Measurements from ENCODE around the gene AMPD1.

AMPD1 gene

DNA sequence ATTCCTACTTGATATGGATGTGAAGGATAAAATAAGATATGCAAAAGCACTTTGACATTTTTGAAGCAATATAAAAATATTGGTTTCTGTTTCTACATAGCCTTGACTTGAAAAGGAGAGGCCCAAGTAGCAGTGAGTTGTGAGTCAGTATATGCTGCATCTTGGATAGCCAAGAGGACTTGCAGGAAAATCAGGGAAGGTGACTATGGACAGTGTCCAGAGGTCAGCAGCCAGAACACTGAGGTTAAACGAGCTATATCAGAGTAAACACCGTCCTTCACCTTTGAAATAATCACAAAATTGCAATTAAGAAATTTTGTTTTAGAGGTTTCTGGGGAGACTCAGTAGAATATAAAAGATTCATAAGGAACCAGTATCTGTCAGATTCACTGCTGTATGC, 6.6 kb upstream of the AMPD1 start:
- TF ChIP-seq, protein P1, sequence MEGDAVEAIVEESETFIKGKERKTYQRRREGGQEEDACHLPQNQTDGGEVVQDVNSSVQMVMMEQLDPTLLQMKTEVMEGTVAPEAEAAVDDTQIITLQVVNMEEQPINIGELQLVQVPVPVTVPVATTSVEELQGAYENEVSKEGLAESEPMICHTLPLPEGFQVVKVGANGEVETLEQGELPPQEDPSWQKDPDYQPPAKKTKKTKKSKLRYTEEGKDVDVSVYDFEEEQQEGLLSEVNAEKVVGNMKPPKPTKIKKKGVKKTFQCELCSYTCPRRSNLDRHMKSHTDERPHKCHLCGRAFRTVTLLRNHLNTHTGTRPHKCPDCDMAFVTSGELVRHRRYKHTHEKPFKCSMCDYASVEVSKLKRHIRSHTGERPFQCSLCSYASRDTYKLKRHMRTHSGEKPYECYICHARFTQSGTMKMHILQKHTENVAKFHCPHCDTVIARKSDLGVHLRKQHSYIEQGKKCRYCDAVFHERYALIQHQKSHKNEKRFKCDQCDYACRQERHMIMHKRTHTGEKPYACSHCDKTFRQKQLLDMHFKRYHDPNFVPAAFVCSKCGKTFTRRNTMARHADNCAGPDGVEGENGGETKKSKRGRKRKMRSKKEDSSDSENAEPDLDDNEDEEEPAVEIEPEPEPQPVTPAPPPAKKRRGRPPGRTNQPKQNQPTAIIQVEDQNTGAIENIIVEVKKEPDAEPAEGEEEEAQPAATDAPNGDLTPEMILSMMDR (IDR thresholded peaks at IDR 0.05): no peak
- Histone ChIP-seq H3K27ac (no peak overlapping the region), H3K4me3 (no peak overlapping the region)
- DNase-seq (ENCODE audit: low spot score): no peak

DNA sequence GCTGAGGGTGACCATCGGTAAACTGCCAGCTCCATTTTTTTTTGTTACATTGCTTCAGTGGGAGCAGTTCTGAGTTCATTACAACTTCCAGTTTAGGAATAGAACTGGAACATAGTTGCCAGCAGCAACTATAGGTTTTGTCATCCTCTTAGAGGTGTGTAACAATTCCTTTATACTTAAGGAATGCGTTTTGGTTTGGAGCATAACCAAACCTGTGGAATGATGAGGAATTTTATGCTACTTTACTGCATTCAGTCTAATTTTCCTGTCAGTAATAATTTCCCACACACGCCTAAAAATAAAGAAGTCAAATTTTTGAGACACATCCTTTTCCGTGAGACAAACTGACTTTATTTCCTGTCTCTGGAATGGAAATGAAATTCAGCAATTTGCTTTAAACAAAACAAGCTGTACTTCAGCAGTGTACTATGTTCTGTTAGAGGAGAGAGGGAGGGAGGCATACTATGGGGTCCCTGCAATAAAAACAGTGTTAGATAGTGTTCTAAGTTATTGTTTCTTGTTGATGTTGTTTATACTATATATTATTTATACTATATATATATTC, 4.8 kb upstream of the AMPD1 start:
- DNase-seq (ENCODE audit: low spot score): no peak
- H3K27ac ChIP-seq: no peak overlapping the region
- TF ChIP-seq, protein P1 (IDR thresholded peaks at IDR 0.05): no peak
- no peak overlapping the region for H3K4me3 ChIP-seq

DNA sequence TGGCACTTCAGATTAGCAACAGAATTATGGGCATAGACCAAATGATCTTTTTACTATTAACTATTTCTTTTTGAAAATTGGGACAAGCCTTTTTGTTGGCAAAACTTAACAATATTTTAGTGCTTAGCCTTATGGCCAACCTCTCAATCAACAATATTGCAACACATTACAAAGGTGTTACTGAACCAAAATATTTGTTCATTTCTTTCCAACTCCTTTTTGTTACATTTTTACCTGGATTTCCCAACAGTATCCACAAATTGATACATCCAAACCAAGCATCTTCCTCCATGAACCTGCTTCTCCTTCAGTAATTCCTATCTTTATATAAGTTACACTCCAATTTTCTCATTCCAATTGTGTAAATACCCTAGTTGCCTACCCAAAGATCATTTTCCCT, 1.5 kb upstream of the AMPD1 start:
- Histone ChIP-seq H3K27ac (no peak overlapping the region), H3K4me3 (no peak overlapping the region)
- no peak for DNase-seq (ENCODE audit: low spot score)
- TF ChIP-seq, protein P1 (IDR thresholded peaks at IDR 0.05): no peak

DNA sequence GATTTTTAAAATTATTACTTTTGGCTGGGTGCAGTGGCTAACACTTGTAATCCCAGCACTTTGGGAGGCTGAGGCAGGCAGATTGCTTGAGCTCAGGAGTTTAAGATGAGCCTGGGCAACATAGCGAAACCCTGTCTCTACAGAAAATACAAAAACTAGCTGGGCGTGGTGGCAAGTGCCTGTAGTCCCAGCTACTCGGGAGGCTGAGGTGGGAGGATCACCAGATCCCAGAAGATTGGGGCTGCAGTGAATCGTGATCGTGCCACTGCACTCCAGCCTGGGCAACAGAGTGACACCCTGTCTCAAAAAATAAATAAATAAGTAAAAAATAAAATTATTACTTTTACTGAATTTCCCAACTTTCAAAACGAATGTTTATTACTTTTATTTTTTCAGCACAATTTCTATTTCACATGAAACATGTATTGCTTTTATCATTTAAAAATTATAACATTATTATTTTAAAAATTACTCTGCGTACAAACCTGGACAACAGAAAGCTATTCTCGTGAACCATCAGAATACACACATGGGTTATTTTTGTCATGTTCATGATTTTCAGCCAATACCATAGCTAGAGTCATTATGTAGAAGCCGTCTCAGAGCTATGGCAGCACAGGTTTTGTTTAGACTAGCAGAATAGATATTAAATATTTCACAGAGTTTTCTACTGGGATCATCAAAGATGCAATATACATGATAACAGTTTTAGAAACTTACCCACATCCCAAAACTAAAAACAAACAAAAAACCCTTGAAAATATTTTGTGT, 621 bp downstream of the AMPD1 start:
- no peak overlapping the region for H3K27ac ChIP-seq
- no peak overlapping the region for H3K4me3 ChIP-seq
- TF ChIP-seq, protein P1 (IDR thresholded peaks at IDR 0.05): no peak
- no peak for DNase-seq (ENCODE audit: low spot score)

DNA sequence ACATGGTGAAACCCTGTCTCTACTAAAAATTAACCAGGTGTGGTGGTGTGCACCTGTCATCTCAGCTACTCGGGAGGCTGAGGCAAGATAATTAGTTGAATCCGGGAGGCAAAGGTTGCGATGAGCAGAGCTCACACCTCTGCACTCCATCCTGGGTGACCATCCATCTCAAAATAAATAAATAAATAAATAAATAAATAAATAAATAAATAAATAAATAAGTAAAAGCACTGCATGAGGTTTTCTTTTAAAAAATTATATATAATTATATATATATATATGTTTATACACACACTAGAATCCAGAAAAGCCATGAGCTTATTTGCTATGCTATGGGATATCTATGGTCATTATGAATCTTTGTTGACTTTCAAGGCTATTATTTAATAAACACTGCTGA, 2.4 kb downstream of the AMPD1 start:
- H3K27ac ChIP-seq: no peak overlapping the region

DNA sequence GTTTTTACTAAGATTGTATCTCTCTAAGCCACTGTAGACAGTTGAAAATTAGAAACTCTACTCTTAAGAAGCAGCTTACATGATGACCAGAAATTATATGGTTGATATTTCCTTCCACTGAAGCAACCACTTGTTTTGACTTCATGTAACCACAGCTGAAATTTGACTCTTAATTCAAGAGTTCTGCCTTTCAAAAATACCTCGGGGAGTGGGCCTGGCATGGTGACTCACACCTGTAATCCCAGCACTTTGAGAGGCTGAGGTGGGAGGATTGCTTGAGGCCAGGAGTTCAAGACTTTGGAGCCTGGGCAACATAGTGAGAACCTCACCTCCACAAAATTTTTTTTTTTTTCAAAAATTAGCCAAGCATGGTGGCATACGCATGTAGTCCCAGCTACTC, 4.3 kb downstream of the AMPD1 start:
- no peak for DNase-seq (ENCODE audit: low spot score)
- TF ChIP-seq, protein P1 (IDR thresholded peaks at IDR 0.05): no peak
- no peak overlapping the region for H3K27ac ChIP-seq
- H3K4me3 ChIP-seq: no peak overlapping the region

More for the DNA sequence above, 2.4 kb downstream of the AMPD1 start:
- TF ChIP-seq, protein P1 (IDR thresholded peaks at IDR 0.05): no peak
- H3K4me3 ChIP-seq: no peak overlapping the region
- DNase-seq (ENCODE audit: low spot score): no peak

DNA sequence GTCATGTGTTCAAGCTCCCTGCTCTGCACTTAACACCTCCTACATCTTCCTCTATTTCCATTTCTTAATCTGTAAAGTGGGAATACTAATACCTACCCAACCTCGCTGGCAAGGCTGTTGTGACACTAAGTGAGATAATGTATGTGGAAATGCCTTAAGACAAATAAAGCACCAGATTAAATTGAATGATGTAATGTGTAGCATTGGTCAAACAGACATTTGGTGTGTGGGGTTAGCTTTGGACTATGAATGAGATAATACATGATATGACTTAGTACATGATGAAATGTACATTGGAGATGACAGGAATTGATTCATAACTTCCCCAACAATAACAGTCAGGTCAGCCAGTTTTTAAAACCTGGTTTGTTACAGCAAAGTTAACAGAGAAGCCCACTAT, 5.2 kb downstream of the AMPD1 start:
- no peak for DNase-seq (ENCODE audit: low spot score)
- Histone ChIP-seq H3K27ac (no peak overlapping the region), H3K4me3 (no peak overlapping the region)
- TF ChIP-seq, protein P1 (IDR thresholded peaks at IDR 0.05): no peak
